Measurements from ENCODE around the gene CLDN24. TPM values are rescaled to one million over a fixed set of nuclear protein-coding genes. Genes with fewer than 3 reads are reported as not detected.

Gene CLDN24
- not detected for total RNA-seq

- H3K4me3 ChIP-seq (ENCODE audit: low read length): no peak within 1 kb of the TSS
- H3K4me1 ChIP-seq (ENCODE audit: insufficient read depth, low read length): no peaks in the 10 kb centered on the region
- H3K27me3 ChIP-seq (ENCODE audit: insufficient read depth, low read length): no peaks in the 10 kb centered on the region
Observed at GRCh38 chr4:183322326-183322725, at the start of gene CLDN24. Gene CLDN24 (minus strand): TSS chr4:183322426. CDS start chr4:183322426, 0 bp downstream.

GRCh38 chr4:183370786-183371185 is 48.6 kb upstream of the CLDN24 start:
- Histone ChIP-seq H3K4me3 (ENCODE audit: low read length) (no peak overlapping the region), H3K9me3 (ENCODE audit: low read depth, low read length) (no peaks in the 10 kb centered on the region), H3K4me1 (ENCODE audit: insufficient read depth, low read length) (no peaks in the 10 kb centered on the region), H3K27me3 (ENCODE audit: insufficient read depth, low read length) (no peaks in the 10 kb centered on the region)

More at GRCh38 chr4:183322326-183322725, at the start of gene CLDN24:
- H3K9me3 ChIP-seq (ENCODE audit: low read depth, low read length): no peaks in the 10 kb centered on the region

- Histone ChIP-seq H3K4me1 (ENCODE audit: insufficient read depth, low read length) (no peaks in the 10 kb centered on the region), H3K9me3 (ENCODE audit: low read depth, low read length) (no peaks in the 10 kb centered on the region), H3K4me3 (ENCODE audit: low read length) (no peak overlapping the region), H3K27me3 (ENCODE audit: insufficient read depth, low read length) (no peaks in the 10 kb centered on the region)
Observed at GRCh38 chr4:183369073-183369472, 46.8 kb upstream of the CLDN24 start.

GRCh38 chr4:183366206-183366835 is 44.1 kb upstream of the CLDN24 start:
- Histone ChIP-seq H3K4me3 (ENCODE audit: low read length) (no peak overlapping the region), H3K27me3 (ENCODE audit: insufficient read depth, low read length) (no peaks in the 10 kb centered on the region), H3K9me3 (ENCODE audit: low read depth, low read length) (no peaks in the 10 kb centered on the region), H3K4me1 (ENCODE audit: insufficient read depth, low read length) (no peaks in the 10 kb centered on the region)

GRCh38 chr4:183364025-183364424 is 41.8 kb upstream of the CLDN24 start:
- H3K4me3 ChIP-seq (ENCODE audit: low read length): no peak overlapping the region
- H3K27me3 ChIP-seq (ENCODE audit: insufficient read depth, low read length): no peaks in the 10 kb centered on the region
- H3K9me3 ChIP-seq (ENCODE audit: low read depth, low read length): no peaks in the 10 kb centered on the region
- no peaks in the 10 kb centered on the region for H3K4me1 ChIP-seq (ENCODE audit: insufficient read depth, low read length)

GRCh38 chr4:183362916-183363542 is 40.8 kb upstream of the CLDN24 start:
- Histone ChIP-seq H3K9me3 (ENCODE audit: low read depth, low read length) (no peaks in the 10 kb centered on the region), H3K27me3 (ENCODE audit: insufficient read depth, low read length) (no peaks in the 10 kb centered on the region), H3K4me1 (ENCODE audit: insufficient read depth, low read length) (no peaks in the 10 kb centered on the region), H3K4me3 (ENCODE audit: low read length) (no peak overlapping the region)

- Histone ChIP-seq H3K9me3 (ENCODE audit: low read depth, low read length) (no peaks in the 10 kb centered on the region), H3K4me3 (ENCODE audit: low read length) (no peak overlapping the region), H3K4me1 (ENCODE audit: insufficient read depth, low read length) (no peaks in the 10 kb centered on the region), H3K27me3 (ENCODE audit: insufficient read depth, low read length) (no peaks in the 10 kb centered on the region)
Observed at GRCh38 chr4:183362036-183362435, 39.8 kb upstream of the CLDN24 start.

- Histone ChIP-seq H3K27me3 (ENCODE audit: insufficient read depth, low read length) (no peaks in the 10 kb centered on the region), H3K4me1 (ENCODE audit: insufficient read depth, low read length) (no peaks in the 10 kb centered on the region), H3K4me3 (ENCODE audit: low read length) (no peak overlapping the region), H3K9me3 (ENCODE audit: low read depth, low read length) (no peaks in the 10 kb centered on the region)
Observed at GRCh38 chr4:183360161-183360919, 38.1 kb upstream of the CLDN24 start.

- Histone ChIP-seq H3K4me1 (ENCODE audit: insufficient read depth, low read length) (no peaks in the 10 kb centered on the region), H3K9me3 (ENCODE audit: low read depth, low read length) (no peaks in the 10 kb centered on the region), H3K4me3 (ENCODE audit: low read length) (no peak overlapping the region), H3K27me3 (ENCODE audit: insufficient read depth, low read length) (no peaks in the 10 kb centered on the region)
Observed at GRCh38 chr4:183358215-183358755, 36.1 kb upstream of the CLDN24 start.

- Histone ChIP-seq H3K27me3 (ENCODE audit: insufficient read depth, low read length) (no peaks in the 10 kb centered on the region), H3K9me3 (ENCODE audit: low read depth, low read length) (no peaks in the 10 kb centered on the region), H3K4me3 (ENCODE audit: low read length) (no peak overlapping the region), H3K4me1 (ENCODE audit: insufficient read depth, low read length) (no peaks in the 10 kb centered on the region)
Observed at GRCh38 chr4:183356931-183357675, 34.9 kb upstream of the CLDN24 start.

GRCh38 chr4:183356173-183356830 is 34.1 kb upstream of the CLDN24 start:
- Histone ChIP-seq H3K9me3 (ENCODE audit: low read depth, low read length) (no peaks in the 10 kb centered on the region), H3K27me3 (ENCODE audit: insufficient read depth, low read length) (no peaks in the 10 kb centered on the region), H3K4me3 (ENCODE audit: low read length) (no peak overlapping the region), H3K4me1 (ENCODE audit: insufficient read depth, low read length) (no peaks in the 10 kb centered on the region)

- H3K9me3 ChIP-seq (ENCODE audit: low read depth, low read length): no peaks in the 10 kb centered on the region
Observed at GRCh38 chr4:183355405-183355804, 33.2 kb upstream of the CLDN24 start.

GRCh38 chr4:183354219-183354618 is 32.0 kb upstream of the CLDN24 start:
- no peaks in the 10 kb centered on the region for H3K9me3 ChIP-seq (ENCODE audit: low read depth, low read length)
- no peaks in the 10 kb centered on the region for H3K4me1 ChIP-seq (ENCODE audit: insufficient read depth, low read length)
- no peak overlapping the region for H3K4me3 ChIP-seq (ENCODE audit: low read length)
- H3K27me3 ChIP-seq (ENCODE audit: insufficient read depth, low read length): no peaks in the 10 kb centered on the region

More at GRCh38 chr4:183355405-183355804, 33.2 kb upstream of the CLDN24 start:
- no peaks in the 10 kb centered on the region for H3K27me3 ChIP-seq (ENCODE audit: insufficient read depth, low read length)
- no peaks in the 10 kb centered on the region for H3K4me1 ChIP-seq (ENCODE audit: insufficient read depth, low read length)
- H3K4me3 ChIP-seq (ENCODE audit: low read length): no peak overlapping the region

- Histone ChIP-seq H3K27me3 (ENCODE audit: insufficient read depth, low read length) (no peaks in the 10 kb centered on the region), H3K9me3 (ENCODE audit: low read depth, low read length) (no peaks in the 10 kb centered on the region), H3K4me3 (ENCODE audit: low read length) (no peak overlapping the region), H3K4me1 (ENCODE audit: insufficient read depth, low read length) (peaks cover 3% of the 10 kb centered on the region)
Observed at GRCh38 chr4:183353557-183353956, 31.3 kb upstream of the CLDN24 start.
